ENCODE results near the gene OTC. TPM values are rescaled to one million over a fixed set of nuclear protein-coding genes. Genes with fewer than 3 reads are reported as not detected.

OTC gene
- not detected in 2 replicates for total RNA-seq

GRCh38 chrX:38352362-38352761 is at the start of gene OTC:
TSS of gene OTC (plus strand) at chrX:38352604. CDS start at chrX:38352697, 93 bp downstream.

GRCh38 chrX:38327007-38327774 is 25.2 kb upstream of the OTC start, which contains the start of gene RPGR:
TSS of gene RPGR (minus strand) at chrX:38327509. CDS start at chrX:38327367, 142 bp downstream.

Other genes starting within 250 kb of the OTC start
- 65.0 and 70.6 TPM in 2 replicates for gene SRPX, start 131.7 kb upstream of the OTC start, total RNA-seq
- gene RPGR, start 25.1 kb upstream of the OTC start, total RNA-seq: 5.3 and 7.3 TPM in 2 replicates
- 0.19 and 0.40 TPM in 2 replicates for gene TSPAN7, start 208.9 kb downstream of the OTC start, total RNA-seq

Data from aortic smooth muscle cell (primary cell).